ENCODE measurements around the gene RAD51B. TPM values are rescaled to one million over a fixed set of nuclear protein-coding genes. Genes with fewer than 3 reads are reported as not detected.

Gene RAD51B
- total and polyA plus RNA-seq, 2 of the 13 experiments (the other 11 are each of a cell fraction or from before 2014, with no cell fraction given), result 7.0 to 9.5 TPM

GRCh38 chr14:68133856-68134255 is 314.3 kb downstream of the RAD51B start:
- Histone ChIP-seq H3K27ac (ENCODE audit: extremely low read length, insufficient read depth, low read length) (no peak overlapping the region), H2AFZ (ENCODE audit: low read length) (no peak overlapping the region), H3K4me2 (ENCODE audit: low read depth, low read length) (no peak overlapping the region), H3K79me2 (ENCODE audit: insufficient read depth, low read length) (no peaks in the 10 kb centered on the region), H3K9me3 (ENCODE audit: low read length) (no peaks in the 10 kb centered on the region), H3K4me1 (ENCODE audit: insufficient read depth, low read length) (0 out of 2 replicates have a peak, but pooled peaks cover 9% of the 10 kb centered on the region), H3K9ac (ENCODE audit: insufficient read depth, low read depth, low read length) (no peak overlapping the region), H3K4me3 (replicated peaks in 1 of 3; ENCODE audit: insufficient read depth in 1 of 3, low read depth in 2 of 3, low read length in 3 of 3) (no peak overlapping the region), H4K20me1 (ENCODE audit: insufficient read depth, low read length) (no peaks in the 10 kb centered on the region), H3K27me3 (ENCODE audit: control insufficient read depth in 1 of 2, insufficient read depth in 2 of 2, low read length in 2 of 2) (no peaks in the 10 kb centered on the region), H3K36me3 (replicated peaks in 1 of 2; ENCODE audit: control insufficient read depth in 1 of 2, insufficient read depth in 2 of 2, low read length in 2 of 2) (no peaks in the 10 kb centered on the region)
- BruUV-seq (replicated peaks), result no TSS peak
- ChIA-PET POLR2A (no interaction called here), CTCF (ENCODE audit: low intra/inter-chr PET ratio, low total read pairs) (no interaction called here)
- intact Hi-C loops (cut with micrococcal nuclease; ENCODE audit: unreplicated experiment) (no loop called here), in situ Hi-C loops (cut with HindIII; ENCODE audit: extremely low pct_ligation_motif_present, low pct_unique_long_range_greater_than_20kb) (no loop called here)
- no peak for TF ChIP-seq RBM39 (IDR thresholded peaks at IDR 0.05; ENCODE audit: low read depth, low read length, poor library complexity, severe bottlenecking)
- TF ChIP-seq BRCA1 (CRISPR knock-in tag; IDR thresholded peaks at IDR 0.05), result no peak
- no peak for TF ChIP-seq ARID5B (CRISPR knock-in tag; IDR thresholded peaks at IDR 0.05)
- TF ChIP-seq PCBP2 (optimal IDR thresholded peaks at IDR 0.05; ENCODE audit: low read depth, low read length, poor library complexity, severe bottlenecking), result no peak
- TF ChIP-seq ATF7-NPFF (CRISPR knock-in tag; IDR thresholded peaks at IDR 0.05; ENCODE audit: low read depth), result no peak
- TF ChIP-seq HMGXB3 (CRISPR knock-in tag; IDR thresholded peaks at IDR 0.05; ENCODE audit: borderline replicate concordance), result no peak
- no peak for TF ChIP-seq ZNF672 (CRISPR knock-in tag; IDR thresholded peaks at IDR 0.05)
- no peak for TF ChIP-seq RAD51 (IDR thresholded peaks at IDR 0.05; ENCODE audit: borderline replicate concordance)
- no peak for TF ChIP-seq ARHGAP35 (CRISPR knock-in tag; IDR thresholded peaks at IDR 0.05; ENCODE audit: borderline replicate concordance)
- no peak for TF ChIP-seq MIER3 (CRISPR knock-in tag; IDR thresholded peaks at IDR 0.05; ENCODE audit: borderline replicate concordance)
- no peak for TF ChIP-seq HCFC1 (IDR thresholded peaks at IDR 0.05; ENCODE audit: low read depth, low read length)
- no peak for TF ChIP-seq ZNF678 (CRISPR knock-in tag; IDR thresholded peaks at IDR 0.05)
- TF ChIP-seq ZBTB1 (CRISPR knock-in tag; IDR thresholded peaks at IDR 0.05; ENCODE audit: borderline replicate concordance), result no peak
- TF ChIP-seq SRY (CRISPR knock-in tag; IDR thresholded peaks at IDR 0.05), result no peak
- no peak for TF ChIP-seq MXD1 (CRISPR knock-in tag; IDR thresholded peaks at IDR 0.05)
- no peak for TF ChIP-seq RAD21 (CRISPR knock-in tag; IDR thresholded peaks at IDR 0.05)
- no peak for TF ChIP-seq ZNF333 (CRISPR knock-in tag; IDR thresholded peaks at IDR 0.05; ENCODE audit: borderline replicate concordance)
- FAIRE-seq (no peak), DNase-seq (ENCODE audit: low spot score) (no peak), ATAC-seq (no peak)
- WGBS (ENCODE audit: low lambda C conversion rate), result 94% methylated on average over 4 of the region's 4 CpGs

Measured in HepG2 (cell line).